Left colon (tissue), 2 donors: ENCODE data around the gene PLIN4. TPM values are rescaled to one million over a fixed set of nuclear protein-coding genes. Genes with fewer than 3 reads are reported as not detected.
"Not testable (repeated sequence)": the region's sequence is repeated elsewhere in the genome, so short reads cannot be mapped to it uniquely, and the experiment has no call there.

Source experiments
- ATAC-seq: fragments of 200-7000 bp; cut with Tn5 transposase; one replicate; pipeline ENCODE4 v1.9.1; 2020; ENCODE audit warnings: mild to moderate bottlenecking, moderate library complexity
- DNase-seq, 2 donors: peaks; one replicate each; pipeline ENCODE4 v3.0.0-alpha.2; 2020
- intact Hi-C, 2 donors: fragments of 100-400 bp; cut with DNase I in 1 of 2; cut with micrococcal nuclease in 1 of 2; formaldehyde crosslinking; loops; one replicate each; pipeline versions ENCODE4 v1.11.2 to v1.14.0; 2022; cut with DNase I, micrococcal nuclease
- total RNA-seq, 2 donors: library from RNA; stranded (reverse); fragmentation: NEBNext Ultra II Directional; extraction: Animal tissue kit (Norgen Biotek cat#: 25700); gene quantifications; one replicate each; pipeline ENCODE4 v1.2.1, GENCODE V29; 2021
- donor health status: DM: no; HTN: no; CAD: no.
- donor health status: DM: yes; HTN: yes; CAD: no.

PLIN4 gene
- total RNA-seq, 2 donors from 2014 or later = 0.24 to 12.0 TPM

DNA sequence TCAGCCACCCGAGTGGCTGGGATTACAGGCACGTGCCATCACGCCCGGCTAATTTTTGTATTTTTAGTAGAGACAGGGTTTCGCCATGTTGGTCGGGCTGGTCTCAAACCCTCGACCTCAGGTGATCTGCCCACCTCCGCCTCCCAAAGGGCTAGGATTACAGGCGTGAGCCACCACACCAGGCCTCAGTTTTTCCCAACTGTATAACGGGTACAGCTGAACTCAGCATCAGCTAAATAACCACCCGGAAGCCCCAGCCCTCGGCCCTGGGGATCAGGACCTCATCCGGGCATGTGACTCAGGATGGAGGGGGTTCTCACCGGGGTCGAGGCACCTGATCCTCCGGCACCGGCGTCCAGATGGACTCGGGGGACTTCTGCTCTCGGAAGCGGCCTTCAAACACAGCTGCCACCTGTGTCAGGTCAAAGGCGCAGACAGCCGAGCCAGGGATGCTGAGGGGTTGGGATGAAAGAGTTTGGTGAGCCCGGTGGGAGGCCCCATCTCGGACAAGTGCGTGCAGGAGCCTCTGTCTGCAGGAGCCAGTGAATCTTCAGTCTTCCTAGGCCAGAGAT is 32.3 kb upstream of the PLIN4 start:
- intact Hi-C loops = no loop called here
- DNase-seq (no peak), ATAC-seq (no peak)

DNA sequence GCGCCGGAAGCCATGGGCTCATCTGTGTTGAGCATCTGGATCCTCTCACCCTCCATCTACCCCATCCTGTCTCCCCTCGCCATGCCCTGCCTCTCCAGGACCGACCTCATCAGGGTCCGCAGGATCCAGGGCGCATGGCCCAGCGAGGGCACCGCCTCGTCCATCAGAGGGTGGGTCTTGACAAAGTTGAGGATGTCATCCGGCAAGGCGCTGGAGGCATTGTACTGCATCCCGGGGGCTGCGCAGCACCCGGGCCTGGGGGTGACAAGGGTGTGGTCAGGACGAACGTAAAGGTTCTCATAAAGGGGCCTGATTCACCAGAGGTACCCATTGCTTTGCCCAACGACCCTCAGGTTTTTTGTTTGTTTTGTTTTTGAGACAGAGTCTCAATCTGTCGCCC is 31.7 kb upstream of the PLIN4 start:
- ATAC-seq = no peak
- intact Hi-C loops = no loop called here

DNA sequence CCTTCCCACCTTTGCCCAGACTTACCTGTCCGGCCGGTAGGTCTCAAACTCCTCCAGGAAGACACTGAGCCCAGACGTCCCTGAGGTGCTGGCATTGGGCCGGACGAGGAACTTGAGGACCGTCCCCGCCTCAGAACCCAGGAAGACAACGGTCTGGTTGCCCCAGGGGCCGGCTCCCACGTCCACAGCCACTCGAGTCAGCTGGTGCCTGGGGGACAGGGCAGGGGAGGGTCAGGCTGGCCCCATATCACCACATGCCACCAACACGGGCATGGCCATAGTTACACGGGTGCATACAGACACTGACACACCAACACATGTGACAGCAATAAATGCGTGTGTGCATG is 29.9 kb upstream of the PLIN4 start:
- intact Hi-C loops = no loop called here
- ATAC-seq = peak; percentile 15
- no peak for DNase-seq

More for the DNA sequence above, 31.7 kb upstream of the PLIN4 start:
- no peak for DNase-seq

DNA sequence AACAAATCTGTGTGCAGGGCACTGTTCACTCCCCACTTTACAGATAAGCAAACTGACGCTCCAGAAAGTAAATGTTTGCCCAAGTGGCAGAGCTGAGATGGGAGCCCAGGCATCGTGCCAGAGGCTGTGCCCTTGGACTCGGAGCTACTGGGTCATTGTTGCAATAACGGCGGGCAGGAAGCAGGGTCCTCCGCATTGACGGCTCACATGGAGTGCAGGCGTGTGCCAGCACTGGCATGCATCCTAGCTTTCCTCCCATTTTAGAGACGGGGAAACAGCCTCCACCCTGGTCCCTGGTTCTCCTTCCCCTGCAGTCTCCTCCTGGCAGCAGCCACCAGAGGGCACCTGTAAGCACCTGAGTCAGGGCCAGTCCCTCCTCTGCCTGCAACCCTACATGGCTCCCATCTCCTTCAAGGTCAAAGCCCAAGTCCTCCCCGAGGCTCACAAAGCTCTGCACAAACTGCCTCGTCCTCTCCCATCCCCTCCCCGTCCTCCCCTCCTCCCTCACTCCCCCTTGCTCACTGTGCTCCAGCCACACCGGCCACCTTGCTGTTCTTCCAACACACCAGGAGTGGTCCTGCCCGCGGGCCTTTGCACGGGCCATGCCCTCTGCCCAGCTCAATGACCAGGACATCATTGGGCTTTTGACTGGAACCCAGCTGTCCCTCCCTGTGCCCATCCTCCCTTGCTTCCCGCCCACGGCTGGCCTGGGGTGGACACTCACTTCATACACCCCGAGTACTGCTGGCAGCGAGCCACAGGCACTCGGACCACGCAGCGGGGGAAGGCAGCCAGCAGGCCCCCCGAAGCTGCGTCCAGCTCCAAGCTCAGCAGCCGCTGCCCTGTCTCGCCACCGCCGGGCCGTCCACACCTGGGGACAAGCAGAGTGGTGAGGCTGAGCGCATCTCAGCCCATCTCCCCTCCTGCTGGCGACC is 29.3 kb upstream of the PLIN4 start:
- intact Hi-C loops = no loop called here
- peak; percentile 59 for ATAC-seq
- no peak for DNase-seq

DNA sequence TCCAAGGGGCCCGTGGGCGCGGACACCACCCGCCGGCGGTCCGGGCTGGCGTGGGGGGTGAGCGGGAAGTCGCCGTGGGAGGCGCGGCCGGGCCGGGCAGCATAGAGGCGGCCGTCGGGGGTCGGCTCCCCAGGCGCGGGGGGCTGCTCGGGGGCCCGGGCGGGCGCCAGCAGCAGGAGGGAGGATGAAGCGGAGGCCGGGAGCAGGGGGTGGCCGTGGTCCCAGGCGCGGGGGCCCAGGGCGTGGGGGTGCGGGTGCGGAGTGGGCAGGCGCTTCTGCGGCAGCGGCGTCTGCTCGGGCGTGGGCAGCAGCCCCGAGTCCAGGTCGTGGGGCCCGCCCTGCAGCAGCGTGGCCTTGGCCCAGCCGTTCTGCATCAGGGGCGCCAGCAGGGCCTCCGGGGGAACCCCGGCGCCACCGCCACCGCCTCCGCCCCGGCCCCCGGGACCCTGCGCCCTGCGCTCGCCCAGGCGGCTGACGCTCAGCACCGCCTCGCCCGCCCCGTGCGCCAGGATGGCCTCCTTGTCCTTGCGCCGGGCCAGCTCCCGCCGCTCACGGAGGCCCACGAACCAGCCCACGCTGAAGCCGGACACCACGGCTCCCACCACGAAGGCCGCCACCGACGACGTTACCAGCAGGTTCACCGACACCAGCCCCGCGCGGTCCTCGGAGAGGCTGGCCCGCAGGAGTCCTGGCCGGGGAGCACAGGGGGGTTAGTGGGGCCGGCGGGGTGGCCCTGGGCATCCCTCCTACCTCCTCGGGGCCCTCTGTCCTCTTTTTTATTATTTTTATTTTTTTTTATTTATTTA is 25.8 kb upstream of the PLIN4 start:
- intact Hi-C loops = no loop called here
- DNase-seq = no peak
- ATAC-seq = no peak

DNA sequence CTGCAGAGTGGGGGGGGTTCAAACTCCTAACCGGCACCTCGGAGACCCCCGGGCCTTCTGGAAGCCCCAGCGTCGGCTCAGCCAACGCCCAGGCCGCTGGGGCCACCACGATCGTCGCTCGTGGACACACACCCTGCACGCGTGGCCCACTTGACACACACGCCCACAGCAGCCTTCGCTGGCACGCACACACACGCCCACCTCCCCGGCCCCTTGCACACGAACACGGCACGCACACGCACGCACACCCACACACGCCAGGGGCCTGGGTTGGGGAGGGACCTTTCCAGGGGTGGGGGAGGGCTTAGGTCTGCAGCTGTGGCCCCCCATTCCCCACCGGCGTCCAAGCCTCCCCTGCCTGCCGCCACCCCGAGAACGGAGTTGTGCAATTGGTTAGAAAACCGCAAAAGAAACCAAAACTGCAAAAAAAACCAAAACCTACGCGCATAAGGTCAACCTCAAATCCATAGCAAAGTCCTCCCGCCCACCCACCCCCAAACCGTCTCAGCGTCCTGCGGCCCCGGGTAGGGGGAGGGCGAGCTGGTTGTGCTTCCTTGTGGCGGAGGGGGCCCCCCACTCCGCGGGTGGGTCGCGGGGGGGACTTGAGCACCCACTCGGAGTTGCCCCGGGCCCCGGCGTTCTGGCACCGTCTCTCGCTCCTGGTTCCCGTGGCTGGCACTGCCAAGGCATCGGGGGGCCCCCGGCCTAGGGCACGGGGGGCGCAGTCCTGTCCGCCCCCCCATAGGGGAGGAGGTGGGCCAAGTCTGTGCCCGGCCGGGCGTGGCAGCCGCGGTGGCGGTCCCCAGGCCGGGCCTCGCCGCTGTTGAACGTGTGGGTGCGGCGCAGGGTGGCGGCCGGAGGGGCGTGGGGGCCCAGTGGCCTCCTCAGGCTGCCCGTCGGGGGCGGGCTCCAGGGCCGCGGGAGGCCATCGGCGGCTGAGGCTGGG is 24.9 kb upstream of the PLIN4 start:
- intact Hi-C loops = no loop called here
- ATAC-seq (no peak), DNase-seq (no peak)

DNA sequence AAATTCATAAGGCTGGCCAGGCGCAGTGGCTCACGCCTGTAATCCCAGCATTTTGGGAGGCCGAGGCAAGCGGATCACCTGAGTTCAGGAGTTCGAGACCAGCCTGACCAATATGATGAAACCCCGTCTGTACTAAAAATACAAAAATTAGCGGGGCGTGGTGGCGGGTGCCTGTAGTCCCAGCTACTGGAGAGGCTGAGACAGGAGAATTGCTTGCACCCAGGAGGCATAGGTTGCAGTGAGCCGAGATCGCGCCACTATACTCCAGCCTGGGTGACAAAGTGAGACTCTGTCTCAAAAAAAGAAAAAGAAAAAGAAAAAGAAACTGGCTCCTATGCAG is 23.5 kb upstream of the PLIN4 start:
- DNase-seq = not testable (repeated sequence)

DNA sequence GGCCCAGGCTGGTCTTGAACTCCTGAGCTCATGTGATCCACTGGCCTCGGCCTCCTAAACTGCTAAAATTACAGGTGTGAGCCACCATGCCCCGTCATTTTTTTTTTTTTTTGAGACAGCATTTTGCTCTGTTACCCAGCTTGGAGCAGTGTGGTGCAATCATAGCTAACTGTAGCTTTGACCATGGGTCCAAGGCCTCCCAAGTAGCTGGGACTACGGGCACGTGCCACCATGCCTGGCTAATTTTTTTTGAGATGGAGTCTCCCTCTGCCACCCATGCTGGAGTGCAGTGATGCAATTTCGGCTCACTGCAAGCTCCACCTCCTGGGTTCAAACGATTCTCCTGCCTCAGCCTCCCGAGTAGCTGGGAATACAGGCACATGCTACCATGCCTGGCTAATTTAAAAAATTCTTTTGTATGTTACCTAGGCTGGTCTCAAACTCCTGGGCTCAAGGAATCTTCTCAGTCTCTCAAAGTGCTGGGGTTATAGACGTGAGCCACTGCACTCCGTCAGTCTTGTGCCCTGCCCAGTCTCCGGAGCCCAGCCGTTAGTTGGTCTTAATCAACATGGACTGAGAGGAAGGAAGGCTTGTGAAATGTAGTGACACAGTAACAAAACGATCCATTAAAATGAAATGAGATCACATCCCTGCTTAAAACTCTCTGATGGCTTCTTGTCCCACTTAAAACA is 23.0 kb upstream of the PLIN4 start:
- ATAC-seq (no peak), DNase-seq (no peak)
- intact Hi-C loops = no loop called here

More for the DNA sequence above, 23.5 kb upstream of the PLIN4 start:
- intact Hi-C loops, ATAC-seq: not testable (repeated sequence)

DNA sequence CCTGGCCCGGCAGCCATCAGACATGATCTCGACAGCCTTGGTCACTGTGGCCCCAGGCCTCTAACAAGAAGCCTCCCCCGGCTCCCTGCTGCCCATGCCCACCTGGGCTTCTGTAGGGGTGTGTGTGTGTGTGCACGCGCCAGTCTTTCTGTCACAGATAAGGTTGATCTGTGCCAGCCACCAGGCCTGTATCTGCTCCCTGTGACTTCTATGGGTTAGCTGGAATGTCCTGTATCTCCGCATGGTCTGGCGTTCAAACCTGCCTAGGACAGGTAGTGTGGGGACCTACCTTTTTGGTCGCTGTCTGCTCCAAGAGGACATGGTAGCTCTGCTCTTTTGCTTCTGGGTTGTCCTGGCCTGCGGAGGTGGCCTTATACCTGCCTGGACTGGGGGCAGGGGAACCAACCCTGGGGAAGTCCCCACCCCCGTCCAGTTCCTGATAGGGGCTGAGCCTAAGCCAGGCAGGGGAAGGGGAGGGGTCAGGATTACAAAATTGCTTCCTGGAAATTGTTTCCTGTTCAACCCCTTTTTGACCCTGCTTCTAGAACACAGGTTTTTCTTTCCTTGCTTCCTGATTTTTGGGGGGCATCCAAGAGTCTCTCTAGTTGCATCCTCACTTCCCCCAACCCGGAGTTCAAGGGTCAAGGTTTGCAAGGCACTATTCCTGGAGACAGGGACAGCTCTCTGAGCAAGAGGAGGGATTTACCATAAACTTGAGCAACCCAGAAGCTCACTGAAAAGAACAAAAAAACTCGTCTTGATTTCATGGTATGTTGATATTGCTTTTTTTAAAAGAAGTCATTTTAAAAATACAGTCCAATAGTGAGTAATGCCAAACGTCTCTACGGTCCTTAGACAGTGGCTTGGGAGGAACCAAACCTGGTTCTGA is 21.7 kb upstream of the PLIN4 start, which contains the start of gene LRG1:
Gene LRG1, minus strand, starts transcription at position 344 of the 889 bp plus-strand sequence. Its CDS starts 23 bp downstream, at position 321.
- intact Hi-C loops = no loop called here
- DNase-seq = peak; percentile 80 to 91

DNA sequence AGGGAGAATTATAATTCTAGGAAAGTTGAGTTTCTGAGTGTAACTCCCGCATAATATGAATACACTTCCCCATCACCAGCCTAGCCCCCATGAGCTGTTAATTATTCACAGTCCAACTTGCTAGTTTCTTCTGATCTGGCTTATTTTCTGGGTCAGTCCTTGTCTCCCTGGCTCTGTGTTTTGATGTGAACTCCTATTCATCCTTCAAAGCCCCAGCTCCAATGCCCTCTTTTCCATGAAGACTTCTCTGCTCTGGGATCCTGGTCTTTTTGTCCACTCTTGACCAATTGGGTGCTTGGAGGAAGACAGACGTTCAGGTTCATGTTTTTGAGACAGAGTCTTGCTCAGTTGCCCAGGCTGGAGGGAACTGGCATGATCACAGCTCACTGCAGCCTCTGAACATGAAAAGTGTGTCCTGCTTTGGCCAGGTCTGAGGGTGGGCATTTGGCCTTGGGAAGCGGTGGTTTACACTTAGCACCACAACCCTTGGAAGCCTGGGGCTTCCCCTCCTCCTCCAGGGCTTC is 20.9 kb upstream of the PLIN4 start:
- ATAC-seq = no peak
- intact Hi-C loops = no loop called here
- DNase-seq = no peak

More for the DNA sequence above, 21.7 kb upstream of the PLIN4 start, which contains the start of gene LRG1:
- ATAC-seq = peak; percentile 94

DNA sequence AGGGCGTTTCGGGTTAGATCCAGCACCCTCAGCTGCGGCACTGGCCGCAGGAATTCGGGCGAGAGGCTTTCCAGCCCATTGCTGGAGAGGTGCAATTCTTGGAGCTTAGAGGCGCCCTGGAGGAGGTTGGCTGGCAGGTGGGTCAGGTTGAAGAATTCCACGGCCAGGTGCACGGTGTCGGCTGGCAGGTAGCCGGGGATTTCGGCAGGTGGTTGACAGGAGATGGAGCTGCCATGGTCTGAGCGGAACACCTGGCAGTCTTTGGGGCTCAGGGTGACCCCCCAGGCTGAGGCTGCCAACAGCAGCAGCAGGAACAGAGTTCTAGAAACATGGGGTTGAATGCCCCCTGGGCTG is 20.3 kb upstream of the PLIN4 start:
- ATAC-seq (no peak), DNase-seq (no peak)
- intact Hi-C loops = no loop called here

DNA sequence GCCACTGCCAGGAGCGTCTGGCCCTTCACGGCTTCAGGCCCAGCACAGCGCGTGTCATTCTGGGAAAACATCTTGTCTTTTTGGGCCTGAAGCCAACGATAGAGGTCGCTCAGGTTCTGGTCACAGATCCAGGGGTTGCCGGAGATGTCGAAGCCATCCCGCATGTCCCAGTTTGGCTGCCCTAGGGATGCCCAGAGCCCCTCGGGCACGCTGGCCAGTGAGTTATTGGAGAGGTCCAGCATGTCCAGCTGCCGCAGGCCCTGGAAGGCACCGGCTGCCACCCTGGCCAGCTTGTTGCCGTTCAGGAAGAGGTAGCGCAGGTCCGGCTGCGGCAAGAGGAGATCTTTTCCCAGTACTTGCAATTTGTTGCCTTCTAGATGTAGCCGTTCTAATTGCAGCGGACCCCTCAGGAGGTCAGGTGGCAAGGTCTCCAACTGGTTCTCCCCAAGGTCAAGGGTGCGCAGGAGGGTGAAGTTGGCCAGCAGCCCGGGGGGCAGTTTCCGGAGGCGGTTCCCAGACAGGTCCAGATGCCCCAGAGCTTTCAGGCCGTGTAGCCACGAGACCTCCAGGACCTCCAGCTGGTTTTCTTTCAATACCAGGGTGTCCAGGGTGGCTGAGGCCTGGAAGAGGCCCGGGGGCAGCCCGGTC is 19.8 kb upstream of the PLIN4 start:
- DNase-seq (no peak), ATAC-seq (no peak)
- intact Hi-C loops = no loop called here

DNA sequence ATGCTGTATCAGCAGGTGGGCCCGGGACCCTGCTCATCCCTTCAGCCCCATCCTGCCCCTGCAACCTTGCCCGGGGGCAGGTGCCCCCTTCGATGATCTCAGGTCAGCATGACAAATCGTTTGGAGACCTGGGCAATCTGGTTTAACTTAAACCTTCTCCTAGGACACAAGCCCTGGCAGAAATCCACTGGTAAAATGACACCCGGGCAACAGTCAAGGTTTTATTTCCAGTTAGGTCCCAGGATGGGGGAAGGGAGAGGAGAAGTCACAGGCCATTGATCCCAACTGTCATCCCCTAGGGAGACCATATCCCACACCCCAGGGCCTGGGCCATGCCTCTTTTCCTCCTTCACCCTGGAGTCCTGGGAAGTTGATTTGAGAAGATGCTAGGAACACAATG is 18.5 kb upstream of the PLIN4 start:
- no peak for ATAC-seq
- no peak for DNase-seq
- intact Hi-C loops = no loop called here

DNA sequence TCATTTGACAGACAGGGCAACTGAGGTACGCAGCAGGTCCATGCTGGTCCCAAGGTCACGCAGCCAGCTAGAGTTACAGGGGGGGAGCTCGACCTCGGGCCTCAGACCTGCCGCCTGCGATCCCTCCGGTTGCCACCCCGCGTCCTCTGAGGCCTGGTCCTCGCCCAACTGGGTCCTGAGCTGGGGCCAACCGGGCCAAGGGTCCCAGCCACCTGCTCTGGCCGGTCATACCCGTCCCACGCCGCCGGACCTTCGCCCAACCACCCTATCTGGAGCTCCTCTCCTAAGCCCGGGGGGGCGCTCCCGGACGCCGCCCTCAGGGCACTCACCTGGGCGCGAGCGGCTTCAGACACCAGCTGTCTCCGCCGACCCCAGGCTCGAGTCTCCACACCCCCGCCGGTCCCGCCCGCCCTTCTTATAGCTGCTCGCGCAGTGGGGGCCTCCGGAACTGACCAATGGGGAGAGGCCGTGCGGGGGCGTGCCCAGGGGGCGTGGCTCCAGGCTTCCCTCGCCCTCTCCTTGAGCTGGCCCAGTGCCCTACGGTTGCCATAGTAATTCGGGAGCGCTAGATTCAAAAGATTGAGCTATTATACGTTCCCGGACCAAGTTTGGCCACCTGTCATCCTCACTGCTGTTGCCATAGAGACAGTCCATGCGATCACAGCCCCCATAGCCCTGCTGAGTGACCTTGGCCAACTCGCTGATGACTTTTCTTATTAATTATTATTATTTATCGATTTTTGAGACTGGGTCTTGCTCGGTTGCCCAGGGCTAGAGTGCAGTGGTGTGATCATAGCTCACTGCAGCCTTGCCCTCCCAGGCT is 16.8 kb upstream of the PLIN4 start, which contains the start of gene PLIN5:
Gene PLIN5, minus strand, starts transcription at position 389 of the 823 bp plus-strand sequence. CDS start 1,150 bp downstream, outside the sequence.
- ATAC-seq (peak; percentile 69), DNase-seq (peak; percentile 79 to 87)
- intact Hi-C loops = no loop called here

DNA sequence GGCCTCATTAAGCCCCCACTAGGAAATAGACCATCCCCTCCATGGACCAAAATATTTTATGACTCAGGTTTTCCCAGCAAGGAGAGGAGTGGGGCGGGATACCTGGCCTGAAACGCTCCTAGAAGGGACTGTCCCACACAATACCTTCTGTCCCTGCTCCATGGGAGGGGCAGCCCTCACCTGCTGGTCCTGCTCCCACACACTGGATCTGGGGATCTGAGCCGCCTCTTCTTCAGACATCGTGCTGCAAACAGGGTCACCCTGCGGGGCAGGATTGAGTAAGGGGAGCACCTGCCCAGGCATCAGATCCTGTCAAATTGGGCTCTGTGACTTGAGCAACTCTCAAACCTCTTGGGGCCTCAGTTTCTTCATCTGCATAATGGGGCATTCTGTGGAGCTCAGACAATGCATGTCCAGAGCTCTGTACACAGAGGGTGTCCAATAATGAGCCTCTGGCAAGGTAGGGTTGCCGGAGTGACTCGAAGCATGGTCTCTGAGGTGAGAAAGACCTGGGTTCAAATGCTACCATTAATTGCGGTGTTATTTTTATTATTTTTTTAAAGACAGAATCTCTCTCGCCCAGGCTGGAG is 15.6 kb upstream of the PLIN4 start:
- intact Hi-C loops = no loop called here
- ATAC-seq = no peak
- DNase-seq = no peak
